ENCODE data around the gene RPS24.

Gene RPS24

DNA sequence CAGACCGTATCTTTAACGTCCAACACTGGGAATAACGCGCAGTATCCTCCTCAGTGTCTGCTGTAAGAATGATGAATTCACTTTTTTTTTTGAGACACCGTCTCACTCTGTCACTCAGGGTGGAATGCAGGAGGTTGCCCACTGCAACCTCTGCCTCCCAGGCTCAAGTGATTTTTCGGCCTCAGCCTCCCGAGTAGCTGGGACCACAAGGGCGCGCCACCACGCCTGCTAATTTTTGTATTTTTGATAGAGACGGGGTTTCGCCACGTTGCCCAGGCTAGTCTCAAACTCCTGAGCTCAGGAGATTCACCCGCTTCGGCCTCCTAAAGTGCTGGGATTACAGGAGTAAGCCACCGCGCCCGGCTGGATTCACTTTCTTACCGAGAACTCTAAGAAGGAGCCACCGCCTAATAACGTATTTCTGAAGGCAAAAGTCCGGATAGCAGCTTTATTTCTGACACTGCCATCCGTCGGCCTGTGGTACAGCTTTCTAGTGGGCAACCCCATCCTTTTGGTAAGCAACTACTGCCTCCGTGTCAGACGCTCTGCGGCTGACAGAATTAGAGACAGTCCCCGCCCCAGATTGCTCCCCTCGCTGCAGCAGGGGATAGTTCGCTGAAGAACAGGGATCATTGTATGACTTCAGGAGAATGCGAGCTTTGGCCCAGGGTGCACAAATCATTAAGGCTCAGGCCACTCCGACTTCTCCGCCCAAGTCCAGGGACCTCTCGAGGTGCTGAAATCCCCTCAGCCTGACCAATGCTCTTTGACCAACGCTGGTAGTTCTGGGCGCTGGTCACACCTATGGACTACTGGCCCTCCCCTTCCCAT lies 5.0 kb upstream of the RPS24 start:
- Histone ChIP-seq H2AFZ (ENCODE audit: low read depth) (peak overlapping the region; percentile 88), H3K4me2 (peak overlapping the region; percentile 26), H3K9ac (peak overlapping the region; percentile 57; the same call in 1 of the 2 replicates), H3K27ac (peak overlapping the region; percentile 72; the same call in 1 of the 2 replicates), H3K36me3 (ENCODE audit: insufficient read depth) (peaks cover 13% of the 10 kb centered on the region; the same call in 1 of the 2 replicates), H4K20me1 (ENCODE audit: insufficient read depth) (no peaks in the 10 kb centered on the region), H3K4me3 (IDR thresholded peaks at IDR 0.05; ENCODE audit: insufficient read depth, low read depth, low read length) (no peak overlapping the region), H3K27me3 (ENCODE audit: insufficient read depth, low read depth) (no peaks in the 10 kb centered on the region), H3K4me1 (ENCODE audit: low read depth, poor library complexity, severe bottlenecking) (peaks cover 9% of the 10 kb centered on the region), H3K79me2 (ENCODE audit: insufficient read depth, low read depth) (peaks cover 26% of the 10 kb centered on the region)
- TF ChIP-seq CTCF (conservative IDR thresholded peaks at IDR 0.05; ENCODE audit: low read depth, low read length) = no peak

DNA sequence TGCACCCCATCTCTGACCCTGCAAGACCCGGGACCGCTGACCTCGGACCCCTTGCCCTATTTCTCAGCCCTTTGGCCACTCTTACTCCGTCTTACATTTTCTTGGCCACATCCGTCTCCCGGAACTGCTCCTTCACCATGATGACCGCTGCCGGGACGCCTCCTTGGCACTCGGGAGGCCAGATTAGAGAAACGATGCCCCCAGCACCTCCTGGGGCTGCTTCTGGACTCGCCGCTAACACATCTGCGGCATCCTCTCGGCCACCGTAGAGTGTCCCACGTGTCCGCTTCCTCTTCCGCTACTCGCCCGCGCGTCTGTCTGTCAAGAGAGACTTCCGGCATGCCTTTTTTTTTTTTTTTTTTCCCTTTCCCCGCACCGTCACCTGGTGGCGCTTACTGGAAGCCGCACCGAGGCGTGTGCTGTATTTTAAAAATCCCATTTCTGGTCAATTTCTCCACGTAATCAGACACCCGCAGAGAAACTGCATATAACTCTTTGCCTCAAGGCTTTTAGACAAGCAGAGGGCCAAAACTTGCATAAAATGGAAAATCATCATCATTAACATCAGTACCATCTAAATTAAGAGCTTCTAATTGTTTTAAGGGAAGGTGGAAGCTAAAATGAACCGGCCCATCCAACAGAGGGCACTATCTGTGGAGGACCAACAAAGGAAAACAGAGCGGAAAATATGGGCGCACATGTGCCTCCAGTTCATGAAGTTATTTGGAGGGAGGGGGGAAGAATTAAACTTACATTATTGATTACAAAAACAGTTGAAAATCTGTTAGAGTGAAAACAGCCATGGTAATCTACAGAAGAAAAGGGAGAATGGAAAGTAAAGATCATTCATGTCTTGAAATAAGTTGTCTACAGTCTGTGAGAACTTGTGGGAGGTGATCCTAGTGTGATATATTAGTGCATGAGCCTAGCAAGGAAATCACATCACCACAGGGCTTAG lies 4.1 kb upstream of the RPS24 start, which contains the start of gene POLR3A:
POLR3A (minus strand) TSS at position 247 of the 958 bp plus-strand sequence; CDS start at position 139, 108 bp downstream.
- Histone ChIP-seq H4K20me1 (ENCODE audit: insufficient read depth) (no peaks in the 10 kb centered on the region), H3K4me2 (peak within 1 kb of the TSS; percentile 49), H3K36me3 (ENCODE audit: insufficient read depth) (peaks cover 6% of the 10 kb centered on the region; the same call in 1 of the 2 replicates), H2AFZ (ENCODE audit: low read depth) (peak within 1 kb of the TSS; percentile 88), H3K9ac (peak within 1 kb of the TSS; percentile 57; the same call in 1 of the 2 replicates), H3K4me1 (ENCODE audit: low read depth, poor library complexity, severe bottlenecking) (peaks cover 9% of the 10 kb centered on the region), H3K4me3 (IDR thresholded peaks at IDR 0.05; ENCODE audit: insufficient read depth, low read depth, low read length) (no peak within 1 kb of the TSS), H3K27me3 (ENCODE audit: insufficient read depth, low read depth) (no peaks in the 10 kb centered on the region), H3K27ac (peak within 1 kb of the TSS; percentile 72), H3K79me2 (ENCODE audit: insufficient read depth, low read depth) (peaks cover 35% of the 10 kb centered on the region)
- peak; percentile 89 for TF ChIP-seq CTCF (conservative IDR thresholded peaks at IDR 0.05; ENCODE audit: low read depth, low read length)

- H4K20me1 ChIP-seq (ENCODE audit: insufficient read depth) = peaks cover 34% of the 10 kb centered on the region
- 0 out of 2 replicates have a peak, but pooled peaks cover 3% of the 10 kb centered on the region for H3K27me3 ChIP-seq (ENCODE audit: insufficient read depth, low read depth)
- H3K4me3 ChIP-seq (IDR thresholded peaks at IDR 0.05; ENCODE audit: insufficient read depth, low read depth, low read length) = no peak overlapping the region
- TF ChIP-seq CTCF (conservative IDR thresholded peaks at IDR 0.05; ENCODE audit: low read depth, low read length) = no peak
- H3K27ac ChIP-seq = peak overlapping the region; percentile 20; the same call in 1 of the 2 replicates
- no peak overlapping the region for H3K9ac ChIP-seq
- H3K36me3 ChIP-seq (ENCODE audit: insufficient read depth) = peaks cover 25% of the 10 kb centered on the region; the same call in 1 of the 2 replicates
- H3K79me2 ChIP-seq (ENCODE audit: insufficient read depth, low read depth) = peaks cover 45% of the 10 kb centered on the region
- peak overlapping the region; percentile 76 for H3K4me2 ChIP-seq
- peaks cover 41% of the 10 kb centered on the region for H3K4me1 ChIP-seq (ENCODE audit: low read depth, poor library complexity, severe bottlenecking)
- peak overlapping the region; percentile 70; the same call in 1 of the 2 replicates for H2AFZ ChIP-seq (ENCODE audit: low read depth)
These were observed 351 bp upstream of the RPS24 start for GRCh38 chr10:78033387-78033636.

DNA sequence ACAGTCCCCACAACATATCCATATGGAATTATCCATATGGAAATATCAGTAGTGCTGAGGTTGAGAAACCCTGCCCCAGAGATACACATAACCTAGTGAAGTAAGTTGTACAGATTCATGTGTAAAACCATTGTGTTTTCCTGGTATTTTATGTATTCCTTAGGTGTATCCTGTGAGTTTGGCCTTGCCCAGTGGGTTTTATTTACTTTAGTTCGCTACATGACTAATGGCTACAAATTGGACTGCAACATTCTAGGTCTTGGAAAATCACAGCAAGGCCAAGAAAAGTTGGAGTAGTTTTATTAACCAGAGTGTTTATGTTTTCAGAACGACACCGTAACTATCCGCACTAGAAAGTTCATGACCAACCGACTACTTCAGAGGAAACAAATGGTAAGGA lies 1.4 kb downstream of the RPS24 start:
- peak overlapping the region; percentile 89; the same call in 1 of the 2 replicates for H3K9ac ChIP-seq
- peaks cover 29% of the 10 kb centered on the region; the same call in 1 of the 2 replicates for H3K36me3 ChIP-seq (ENCODE audit: insufficient read depth)
- peaks cover 45% of the 10 kb centered on the region for H3K79me2 ChIP-seq (ENCODE audit: insufficient read depth, low read depth)
- no peak overlapping the region for H3K4me3 ChIP-seq (IDR thresholded peaks at IDR 0.05; ENCODE audit: insufficient read depth, low read depth, low read length)
- H3K4me1 ChIP-seq (ENCODE audit: low read depth, poor library complexity, severe bottlenecking) = peaks cover 55% of the 10 kb centered on the region
- H3K4me2 ChIP-seq = peak overlapping the region; percentile 82
- peaks cover 49% of the 10 kb centered on the region for H4K20me1 ChIP-seq (ENCODE audit: insufficient read depth)
- H3K27me3 ChIP-seq (ENCODE audit: insufficient read depth, low read depth) = 0 out of 2 replicates have a peak, but pooled peaks cover 3% of the 10 kb centered on the region
- no peak overlapping the region for H2AFZ ChIP-seq (ENCODE audit: low read depth)
- H3K27ac ChIP-seq = peak overlapping the region; percentile 70; the same call in 1 of the 2 replicates
- TF ChIP-seq CTCF (conservative IDR thresholded peaks at IDR 0.05; ENCODE audit: low read depth, low read length) = no peak
